BLaER1 treated with 17β-estradiol and CSF1 and Interleukin-3, amounts not matched to agents 10 nM and 100 nM (cell line): ENCODE measurements around the gene SMOC1.

ENCODE experiments used
- H3K27ac ChIP-seq, 11 experiments: shearing (Covaris generic); formaldehyde crosslinking; 2 replicates each; pipeline ENCODE4 v1.8.1; 2022
- H3K27me3 ChIP-seq, 11 experiments: shearing (Covaris generic); formaldehyde crosslinking; 2 replicates each; pipeline ENCODE4 v1.8.1; 2022
- H3K36me3 ChIP-seq, 11 experiments: shearing (Covaris generic); formaldehyde crosslinking; 2 replicates each; pipeline ENCODE4 v1.8.1; 2022
- H3K4me1 ChIP-seq, 10 experiments: shearing (Covaris generic); formaldehyde crosslinking; 2 replicates each; pipeline ENCODE4 v1.8.1; 2022
- H3K4me2 ChIP-seq, 11 experiments: shearing (Covaris generic); formaldehyde crosslinking; 2 replicates each; pipeline ENCODE4 v1.8.1; 2022
- H3K4me3 ChIP-seq, 10 experiments: shearing (Covaris generic); formaldehyde crosslinking; 2 replicates each; pipeline ENCODE4 v1.8.1; 2022
- H3K9ac ChIP-seq, 11 experiments: shearing (Covaris generic); formaldehyde crosslinking; 2 replicates each; pipeline ENCODE4 v1.8.1; 2022
- H3K9me3 ChIP-seq, 11 experiments: shearing (Covaris generic); formaldehyde crosslinking; replicated peaks in 1 of 11; 2 replicates each; pipeline ENCODE4 v1.8.1; 2022
- H4K20me1 ChIP-seq, 11 experiments: shearing (Covaris generic); formaldehyde crosslinking; 2 replicates each; pipeline ENCODE4 v1.8.1; 2022
- Cebpa-rat ChIP-seq, 11 experiments: shearing (Covaris generic); IDR thresholded peaks; 2 replicates each; pipeline ENCODE4 v1.8.1; 2022

Gene SMOC1

GRCh38 chr14:69937367-69938081 lies 58.3 kb downstream of the SMOC1 start:
- Histone ChIP-seq H3K27ac (no peak overlapping the region), H3K4me1 (peaks cover 0 to 1% (median 0%) of the 10 kb centered on the region in 10 experiments; a peak in 3 of 20 replicates), H3K9me3 (no peaks in the 10 kb centered on the region), H4K20me1 (no peaks in the 10 kb centered on the region), H3K9ac (no peak overlapping the region), H3K36me3 (no peaks in the 10 kb centered on the region), H3K27me3 (no peaks in the 10 kb centered on the region), H3K4me3 (no peak overlapping the region), H3K4me2 (no peak overlapping the region)
- no peak for TF ChIP-seq Cebpa-rat (IDR thresholded peaks at IDR 0.05)

- Histone ChIP-seq H3K27ac (no peak overlapping the region), H3K9me3 (peaks cover 0 to 4% (median 0%) of the 10 kb centered on the region in 11 experiments; a peak in 3 of 22 replicates), H3K27me3 (no peaks in the 10 kb centered on the region), H3K36me3 (no peaks in the 10 kb centered on the region), H3K4me3 (no peak overlapping the region), H4K20me1 (no peaks in the 10 kb centered on the region), H3K4me1 (peaks cover 0 to 4% (median 0%) of the 10 kb centered on the region in 10 experiments; a peak in 2 of 20 replicates), H3K4me2 (no peak overlapping the region), H3K9ac (no peak overlapping the region)
- TF ChIP-seq Cebpa-rat (IDR thresholded peaks at IDR 0.05): no peak
These were observed 59.5 kb downstream of the SMOC1 start for GRCh38 chr14:69938751-69939150.

- H3K36me3 ChIP-seq: no peaks in the 10 kb centered on the region
- H3K4me2 ChIP-seq: no peak overlapping the region
- H4K20me1 ChIP-seq: no peaks in the 10 kb centered on the region
- H3K4me1 ChIP-seq: peaks cover 0 to 4% (median 0%) of the 10 kb centered on the region in 10 experiments; a peak in 2 of 20 replicates
- no peak overlapping the region for H3K27ac ChIP-seq
- no peak overlapping the region for H3K9ac ChIP-seq
- no peak for TF ChIP-seq Cebpa-rat (IDR thresholded peaks at IDR 0.05)
- H3K27me3 ChIP-seq: no peaks in the 10 kb centered on the region
- H3K9me3 ChIP-seq: peaks cover 26 to 36% (median 32%) of the 10 kb centered on the region in 11 experiments
- no peak overlapping the region for H3K4me3 ChIP-seq
These were observed 62.8 kb downstream of the SMOC1 start for GRCh38 chr14:69941768-69942742.

- no peak overlapping the region for H3K27ac ChIP-seq
- no peak overlapping the region for H3K9ac ChIP-seq
- H3K4me1 ChIP-seq: peaks cover 0 to 4% (median 0%) of the 10 kb centered on the region in 10 experiments; a peak in 1 of 20 replicates
- peaks cover 30 to 42% (median 35%) of the 10 kb centered on the region in 11 experiments for H3K9me3 ChIP-seq
- no peaks in the 10 kb centered on the region for H4K20me1 ChIP-seq
- H3K4me3 ChIP-seq: no peak overlapping the region
- no peak for TF ChIP-seq Cebpa-rat (IDR thresholded peaks at IDR 0.05)
- no peaks in the 10 kb centered on the region for H3K36me3 ChIP-seq
- H3K4me2 ChIP-seq: peak overlapping the region in 2 of 11 experiments; percentile 21 to 28; a peak in 2 of 22 replicates
- H3K27me3 ChIP-seq: no peaks in the 10 kb centered on the region
These were observed 64.0 kb downstream of the SMOC1 start for GRCh38 chr14:69943084-69943780.

- Histone ChIP-seq H3K9me3 (peaks cover 30 to 42% (median 35%) of the 10 kb centered on the region in 11 experiments), H3K9ac (no peak overlapping the region), H4K20me1 (no peaks in the 10 kb centered on the region), H3K4me2 (no peak overlapping the region), H3K4me3 (no peak overlapping the region; a peak in 1 of 20 replicates), H3K27me3 (no peaks in the 10 kb centered on the region), H3K27ac (no peak overlapping the region), H3K4me1 (peaks cover 0 to 4% (median 0%) of the 10 kb centered on the region in 10 experiments; a peak in 1 of 20 replicates), H3K36me3 (no peaks in the 10 kb centered on the region)
- no peak for TF ChIP-seq Cebpa-rat (IDR thresholded peaks at IDR 0.05)
These were observed 66.1 kb downstream of the SMOC1 start for GRCh38 chr14:69945347-69945746.

GRCh38 chr14:69945912-69946311 lies 66.7 kb downstream of the SMOC1 start:
- no peak for TF ChIP-seq Cebpa-rat (IDR thresholded peaks at IDR 0.05)
- no peaks in the 10 kb centered on the region for H3K27me3 ChIP-seq
- no peak overlapping the region for H3K4me3 ChIP-seq
- H3K9me3 ChIP-seq: peaks cover 30 to 42% (median 36%) of the 10 kb centered on the region in 11 experiments
- H3K9ac ChIP-seq: no peak overlapping the region
- no peaks in the 10 kb centered on the region for H3K36me3 ChIP-seq
- H3K4me2 ChIP-seq: no peak overlapping the region
- H3K27ac ChIP-seq: no peak overlapping the region
- peaks cover 0 to 4% (median 0%) of the 10 kb centered on the region in 10 experiments; a peak in 1 of 20 replicates for H3K4me1 ChIP-seq
- no peaks in the 10 kb centered on the region for H4K20me1 ChIP-seq

GRCh38 chr14:69948351-69948750 lies 69.1 kb downstream of the SMOC1 start:
- Histone ChIP-seq H3K4me2 (no peak overlapping the region), H3K4me3 (no peak overlapping the region), H3K27me3 (no peaks in the 10 kb centered on the region), H3K36me3 (no peaks in the 10 kb centered on the region), H3K4me1 (peaks cover 0 to under 1% (median 0%) of the 10 kb centered on the region in 10 experiments; a peak in 1 of 20 replicates), H3K9me3 (peaks cover 30 to 42% (median 36%) of the 10 kb centered on the region in 11 experiments), H3K27ac (no peak overlapping the region), H3K9ac (no peak overlapping the region), H4K20me1 (no peaks in the 10 kb centered on the region)
- no peak for TF ChIP-seq Cebpa-rat (IDR thresholded peaks at IDR 0.05)

- TF ChIP-seq Cebpa-rat (IDR thresholded peaks at IDR 0.05): no peak
- H3K27me3 ChIP-seq: no peaks in the 10 kb centered on the region
- H3K36me3 ChIP-seq: no peaks in the 10 kb centered on the region
- peaks cover 7 to 14% (median 11%) of the 10 kb centered on the region in 11 experiments; a peak in 20 of 22 replicates for H3K9me3 ChIP-seq
- no peak overlapping the region for H3K27ac ChIP-seq
- H3K4me3 ChIP-seq: no peak overlapping the region
- H3K9ac ChIP-seq: no peak overlapping the region
- H3K4me2 ChIP-seq: no peak overlapping the region
- no peaks in the 10 kb centered on the region for H3K4me1 ChIP-seq
- H4K20me1 ChIP-seq: no peaks in the 10 kb centered on the region
These were observed 72.0 kb downstream of the SMOC1 start for GRCh38 chr14:69951263-69951662.
